Cardiac muscle cell (in vitro differentiated cells and primary cell): Measurements from ENCODE around the gene CDK12. TPM values are rescaled to one million over a fixed set of nuclear protein-coding genes. Genes with fewer than 3 reads are reported as not detected.

Source experiments
- DNase-seq, 2 donors: peaks; one replicate each; pipeline versions ENCODE4 v3.0.0 to v3.0.0-alpha.2; 2010 to 2017; ENCODE audit warnings: low read depth in 1 of 2, low spot score in 1 of 2
- H3K27ac ChIP-seq: fragments of 200-600 bp; sonication (generic); 2 replicates; pipeline ENCODE4 v1.5.1; 2016
- H3K27me3 ChIP-seq: fragments of 200-600 bp; sonication (generic); 2 replicates; pipeline ENCODE4 v1.6.0; 2016; ENCODE audit warnings: control low read depth
- H3K36me3 ChIP-seq: fragments of 200-600 bp; sonication (generic); 2 replicates; pipeline ENCODE4 v1.5.1; 2016; ENCODE audit warnings: control low read depth
- H3K4me1 ChIP-seq: fragments of 200-600 bp; sonication (generic); 2 replicates; pipeline ENCODE4 v1.8.1; 2017; ENCODE audit warnings: low read depth, mild to moderate bottlenecking, mixed run types
- H3K4me3 ChIP-seq: fragments of 200-600 bp; sonication (generic); 2 replicates; pipeline ENCODE4 v1.5.1; 2016; ENCODE audit warnings: mild to moderate bottlenecking
- H3K9me3 ChIP-seq: fragments of 200-600 bp; sonication (generic); 2 replicates; pipeline ENCODE4 v1.5.1; 2017; ENCODE audit warnings: low read depth, mild to moderate bottlenecking, control low read depth
- polyA plus RNA-seq: library from polyadenylated mRNA; unstranded; fragments of >200 nt; fragmentation: Nextera tagmentation; extraction: Ambion mirVana; gene quantifications from 2 replicates; pipeline ENCODE4 v1.2.1, GENCODE V29; 2016
- total RNA-seq: library from RNA; depleted of rRNA; stranded (reverse); fragments of >200 nt; gene quantifications from 2 replicates; pipeline ENCODE4 v1.2.3, GENCODE V29; 2016
- TF ChIP-seq, protein P1 (sequence below): IDR thresholded peaks from 2 replicates; pipeline ENCODE4 v1.5.1; 2012; ENCODE audit warnings: low read depth, mild to moderate bottlenecking, low read length

CDK12 gene
- total and polyA plus RNA-seq, 2 experiments from 2014 or later = 10.9 to 47.1 TPM

DNA sequence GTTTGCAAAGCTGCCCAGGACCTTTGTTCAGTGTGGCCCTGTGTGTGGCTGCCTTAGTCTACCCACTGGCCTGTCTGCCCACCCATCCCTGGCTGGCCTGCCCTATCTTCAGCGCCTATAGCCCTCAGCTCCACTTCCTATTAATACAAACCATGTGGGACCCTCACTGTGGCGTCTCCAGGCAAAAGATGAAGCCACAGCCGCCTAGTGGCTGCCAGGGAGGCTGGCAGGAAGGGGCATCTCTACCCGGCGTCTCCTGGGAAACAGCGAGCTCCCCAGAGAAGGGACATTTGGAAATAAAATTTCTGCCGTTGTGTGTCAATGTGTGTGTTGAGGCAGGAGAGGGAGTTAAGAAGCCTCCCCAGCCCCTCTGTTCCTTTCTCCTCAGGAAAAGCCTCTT, 114.9 kb downstream of the CDK12 start:
- TF ChIP-seq, protein P1, sequence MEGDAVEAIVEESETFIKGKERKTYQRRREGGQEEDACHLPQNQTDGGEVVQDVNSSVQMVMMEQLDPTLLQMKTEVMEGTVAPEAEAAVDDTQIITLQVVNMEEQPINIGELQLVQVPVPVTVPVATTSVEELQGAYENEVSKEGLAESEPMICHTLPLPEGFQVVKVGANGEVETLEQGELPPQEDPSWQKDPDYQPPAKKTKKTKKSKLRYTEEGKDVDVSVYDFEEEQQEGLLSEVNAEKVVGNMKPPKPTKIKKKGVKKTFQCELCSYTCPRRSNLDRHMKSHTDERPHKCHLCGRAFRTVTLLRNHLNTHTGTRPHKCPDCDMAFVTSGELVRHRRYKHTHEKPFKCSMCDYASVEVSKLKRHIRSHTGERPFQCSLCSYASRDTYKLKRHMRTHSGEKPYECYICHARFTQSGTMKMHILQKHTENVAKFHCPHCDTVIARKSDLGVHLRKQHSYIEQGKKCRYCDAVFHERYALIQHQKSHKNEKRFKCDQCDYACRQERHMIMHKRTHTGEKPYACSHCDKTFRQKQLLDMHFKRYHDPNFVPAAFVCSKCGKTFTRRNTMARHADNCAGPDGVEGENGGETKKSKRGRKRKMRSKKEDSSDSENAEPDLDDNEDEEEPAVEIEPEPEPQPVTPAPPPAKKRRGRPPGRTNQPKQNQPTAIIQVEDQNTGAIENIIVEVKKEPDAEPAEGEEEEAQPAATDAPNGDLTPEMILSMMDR = peak; percentile 55

DNA sequence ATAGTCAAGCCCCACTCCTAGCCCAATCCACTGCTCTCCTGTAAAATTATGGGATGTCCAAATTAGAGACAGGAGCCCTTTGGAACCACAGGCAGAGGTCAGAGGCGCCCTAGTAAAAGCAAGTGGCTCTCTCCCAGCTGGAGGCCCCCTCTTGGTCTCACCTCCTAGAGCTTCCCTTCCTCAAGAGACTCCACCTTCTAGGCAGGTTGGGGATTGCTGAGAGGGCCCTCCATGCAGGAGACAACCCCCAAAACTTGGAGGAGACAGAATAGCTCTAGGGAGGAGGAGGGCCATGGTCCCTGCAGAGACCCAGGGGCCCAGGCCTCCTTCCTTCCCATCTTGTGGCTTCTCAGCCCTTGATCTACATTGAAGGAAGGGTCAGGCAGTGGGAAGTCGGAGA, 117.0 kb downstream of the CDK12 start:
- DNase-seq = no peak
- H3K27me3 ChIP-seq = peaks cover 22% of the 10 kb centered on the region

More for the DNA sequence above, 114.9 kb downstream of the CDK12 start:
- H3K4me1 ChIP-seq = no peaks in the 10 kb centered on the region
- no peaks in the 10 kb centered on the region for H3K36me3 ChIP-seq
- H3K27me3 ChIP-seq = peaks cover 10% of the 10 kb centered on the region
- peak in 1 of 2 donors; percentile 25 for DNase-seq
- H3K27ac ChIP-seq = no peak overlapping the region
- H3K9me3 ChIP-seq = no peaks in the 10 kb centered on the region
- H3K4me3 ChIP-seq = no peak overlapping the region

DNA sequence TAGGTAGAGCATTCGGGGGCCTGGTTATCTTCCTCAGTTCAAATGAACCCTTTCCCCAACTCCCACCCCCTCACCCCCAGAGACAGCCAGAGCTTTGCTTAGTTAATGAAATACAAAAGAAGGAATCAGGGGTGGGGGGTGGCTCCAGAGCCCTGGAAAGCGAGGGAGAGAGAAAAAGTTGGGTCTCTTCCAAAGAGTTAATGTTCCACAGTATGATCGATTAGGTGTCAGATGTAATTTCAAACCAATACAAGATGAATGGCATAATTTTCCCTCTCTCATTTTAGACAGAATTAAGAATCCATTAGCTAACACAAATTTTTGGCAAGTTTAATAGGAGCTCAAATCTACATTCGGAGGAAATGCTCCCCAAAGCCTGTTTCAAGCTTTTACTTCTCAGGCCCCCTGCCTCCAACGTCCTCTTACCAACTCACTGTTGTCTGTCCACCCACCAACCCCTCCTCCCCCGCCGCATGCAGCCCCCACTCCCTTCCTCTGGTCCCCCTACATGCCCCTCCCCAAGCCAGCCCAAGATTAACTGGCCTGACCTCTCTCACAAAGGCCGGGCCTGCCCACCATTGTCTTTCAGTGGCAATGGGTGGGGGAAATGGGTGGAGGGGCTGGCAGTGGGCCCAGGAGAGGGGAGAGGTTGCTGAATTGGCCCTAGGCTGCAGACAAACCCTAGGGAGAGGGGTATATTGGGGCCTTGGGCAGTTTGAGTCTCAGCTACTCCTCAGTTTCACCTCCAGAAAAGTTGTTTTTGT, 118.2 kb downstream of the CDK12 start:
- no peak overlapping the region for H3K27ac ChIP-seq
- H3K4me1 ChIP-seq = no peaks in the 10 kb centered on the region
- TF ChIP-seq, protein P1 = no peak
- no peaks in the 10 kb centered on the region for H3K36me3 ChIP-seq
- H3K27me3 ChIP-seq = peaks cover 27% of the 10 kb centered on the region
- H3K9me3 ChIP-seq = no peaks in the 10 kb centered on the region
- no peak overlapping the region for H3K4me3 ChIP-seq
- no peak for DNase-seq

More for the DNA sequence above, 117.0 kb downstream of the CDK12 start:
- Histone ChIP-seq H3K27ac (no peak overlapping the region), H3K4me3 (no peak overlapping the region), H3K9me3 (no peaks in the 10 kb centered on the region), H3K36me3 (no peaks in the 10 kb centered on the region), H3K4me1 (no peaks in the 10 kb centered on the region)
- TF ChIP-seq, protein P1 = no peak

DNA sequence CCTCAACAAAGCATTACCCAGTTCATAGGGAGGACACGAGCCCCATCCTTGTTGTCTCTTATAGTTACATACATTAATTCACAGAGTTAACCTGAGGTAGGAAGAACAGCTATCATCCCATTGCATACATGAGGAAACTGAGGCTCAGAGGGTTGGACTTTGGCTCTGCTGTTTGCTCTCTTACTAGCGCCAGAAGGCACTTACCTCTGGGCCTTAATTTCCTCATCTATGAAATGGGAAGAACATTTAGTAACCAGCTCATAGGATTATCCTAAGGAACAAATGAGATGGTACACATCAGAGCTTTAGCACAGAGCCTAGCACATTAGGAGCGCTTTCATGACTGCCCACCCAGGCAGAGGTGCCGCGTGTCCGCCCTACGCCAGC, 118.8 kb downstream of the CDK12 start:
- no peaks in the 10 kb centered on the region for H3K36me3 ChIP-seq
- DNase-seq = no peak
- H3K4me3 ChIP-seq = no peak overlapping the region
- no peaks in the 10 kb centered on the region for H3K9me3 ChIP-seq
- TF ChIP-seq, protein P1 = no peak
- H3K4me1 ChIP-seq = no peaks in the 10 kb centered on the region
- peaks cover 27% of the 10 kb centered on the region for H3K27me3 ChIP-seq
- H3K27ac ChIP-seq = no peak overlapping the region

DNA sequence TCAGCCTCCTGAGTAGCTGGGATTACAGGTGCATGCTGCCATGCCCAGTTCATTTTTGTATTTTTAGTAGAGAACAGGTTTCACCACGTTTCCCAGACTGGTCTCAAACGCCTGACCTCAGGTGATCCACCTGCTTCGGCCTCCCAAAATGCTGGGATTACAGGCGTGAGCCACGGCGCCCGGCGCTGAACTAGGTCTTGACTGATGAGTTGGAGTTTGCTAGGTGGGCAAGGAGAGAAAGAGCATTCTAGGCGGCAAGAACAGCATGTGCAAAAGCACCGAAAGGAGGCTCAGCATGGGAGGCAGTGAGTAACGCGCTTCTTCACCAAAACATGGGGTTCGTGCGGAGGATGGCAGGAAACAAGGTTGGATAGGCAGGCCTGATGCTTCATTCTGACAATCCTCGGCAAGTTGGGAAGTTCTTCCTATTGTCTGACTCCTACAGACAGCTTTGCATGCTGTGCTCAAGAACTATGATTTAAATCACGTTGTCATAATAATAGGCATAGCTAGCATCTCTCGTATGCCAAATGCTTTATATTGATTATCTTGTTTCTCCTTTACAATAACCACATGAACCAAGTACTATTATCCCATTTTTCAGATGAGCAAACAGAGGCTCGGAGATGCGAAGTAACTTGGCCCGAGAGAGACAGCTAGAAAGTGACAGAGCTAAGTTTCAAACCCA, 119.9 kb downstream of the CDK12 start:
- Histone ChIP-seq H3K27ac (no peak overlapping the region), H3K27me3 (peaks cover 23% of the 10 kb centered on the region), H3K4me3 (no peak overlapping the region), H3K4me1 (no peaks in the 10 kb centered on the region), H3K9me3 (no peaks in the 10 kb centered on the region), H3K36me3 (no peaks in the 10 kb centered on the region)
- TF ChIP-seq, protein P1 = no peak
- no peak for DNase-seq
